HG03520 (cell line): ENCODE results near the gene LOX.
"Not testable (repeated sequence)": the region's sequence is repeated elsewhere in the genome, so short reads cannot be mapped to it uniquely, and the experiment has no call there.

Experiments
- ATAC-seq: cut with Tn5 transposase; IDR thresholded peaks from one replicate; pipeline ENCODE4 v1.9.1; 2021; ENCODE audit warnings: mild to moderate bottlenecking, moderate library complexity; ENCODE audit not compliant: unreplicated experiment

Gene LOX

DNA sequence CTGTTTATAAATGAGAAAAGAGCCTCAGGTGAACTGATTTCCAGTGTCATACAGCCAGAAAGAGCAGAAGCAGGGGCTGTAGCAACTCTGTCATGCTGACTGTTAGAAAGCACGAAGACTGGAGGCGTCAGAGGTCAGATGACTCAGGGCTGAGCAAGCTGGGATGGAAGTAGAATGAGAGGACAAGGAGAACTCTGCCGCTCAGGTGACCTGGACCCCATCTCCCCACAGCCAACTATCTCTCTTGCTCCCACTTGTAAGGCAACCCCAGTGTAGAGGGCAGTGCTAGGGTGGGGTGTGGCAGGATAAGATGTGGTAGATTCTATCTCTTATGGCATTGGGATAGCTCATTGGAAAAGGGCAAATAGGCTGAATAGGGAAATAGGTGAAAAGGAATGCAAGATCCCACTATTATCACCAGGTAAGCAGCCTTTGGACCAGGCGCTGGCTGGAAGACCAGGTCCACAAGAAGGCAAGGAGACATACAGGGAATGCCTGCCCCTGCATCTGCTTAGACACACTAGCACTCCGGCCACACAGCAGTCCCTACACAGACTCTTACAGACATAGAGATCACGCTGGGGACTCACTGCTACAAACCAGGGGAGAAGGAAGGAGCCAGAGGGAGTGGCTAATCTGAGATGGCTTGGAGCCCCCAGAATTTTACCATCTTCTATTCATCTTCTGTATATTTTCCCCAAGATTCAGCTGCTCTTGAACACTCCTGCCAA lies 21.2 kb upstream of the LOX start:
- no peak for ATAC-seq

DNA sequence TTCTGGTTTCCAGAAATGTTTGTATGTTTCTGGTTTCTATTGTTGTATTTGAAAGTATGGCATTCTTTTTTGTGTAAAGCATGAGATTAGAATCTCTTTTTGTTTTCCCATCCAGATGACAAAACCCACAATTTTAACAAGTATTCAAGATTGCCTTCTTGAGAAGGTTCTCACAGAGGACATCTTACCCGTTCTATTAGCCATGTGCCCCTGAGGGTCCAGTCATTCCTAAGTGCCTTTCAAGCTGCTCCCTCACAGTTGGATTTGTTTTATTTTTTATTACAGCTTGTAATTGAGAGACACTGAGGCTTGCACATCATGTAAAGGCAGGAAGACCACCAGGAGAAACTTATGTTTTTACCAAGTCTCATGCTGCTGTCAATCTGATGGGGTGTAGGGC lies 19.3 kb upstream of the LOX start:
- ATAC-seq, result no peak

DNA sequence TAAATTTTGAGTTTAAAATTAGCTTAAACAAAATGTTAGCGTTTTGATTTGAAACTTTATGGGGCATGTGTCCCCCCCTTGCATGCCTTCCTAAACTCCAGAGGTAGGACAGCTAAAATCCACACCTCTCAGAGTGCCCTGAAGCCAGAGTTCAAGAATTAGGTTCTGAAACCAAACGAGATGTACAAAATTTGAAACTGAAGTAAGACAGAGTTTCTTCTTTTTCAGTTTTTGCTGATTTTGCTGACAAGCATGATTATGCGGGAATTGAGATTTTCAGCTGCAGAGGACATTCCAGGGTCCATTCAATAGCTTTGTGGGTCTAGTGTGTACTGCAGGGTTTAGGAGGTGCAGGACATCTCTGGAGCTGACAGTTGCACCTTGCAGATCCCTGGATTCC lies 17.1 kb upstream of the LOX start:
- no peak for ATAC-seq

DNA sequence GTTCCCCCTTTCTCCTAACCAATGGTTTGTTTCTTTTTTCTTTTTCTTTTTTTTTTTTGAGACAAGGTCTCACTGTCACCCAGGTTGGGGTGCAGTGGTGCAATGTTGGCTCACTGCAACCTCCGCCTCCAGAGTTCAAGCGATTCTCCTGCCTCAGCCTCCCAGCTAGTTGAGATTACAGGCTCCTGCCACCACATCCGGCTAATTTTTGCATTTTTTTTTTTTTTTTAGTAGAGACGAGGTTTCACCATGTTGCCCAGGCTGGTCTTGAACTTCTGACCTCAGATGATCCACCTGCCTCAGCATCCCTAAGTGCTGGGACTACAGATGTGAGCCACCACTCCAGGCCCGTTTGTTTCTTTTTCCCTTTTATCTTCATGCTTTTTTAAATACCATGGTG lies 16.2 kb upstream of the LOX start:
- not testable (repeated sequence) for ATAC-seq

DNA sequence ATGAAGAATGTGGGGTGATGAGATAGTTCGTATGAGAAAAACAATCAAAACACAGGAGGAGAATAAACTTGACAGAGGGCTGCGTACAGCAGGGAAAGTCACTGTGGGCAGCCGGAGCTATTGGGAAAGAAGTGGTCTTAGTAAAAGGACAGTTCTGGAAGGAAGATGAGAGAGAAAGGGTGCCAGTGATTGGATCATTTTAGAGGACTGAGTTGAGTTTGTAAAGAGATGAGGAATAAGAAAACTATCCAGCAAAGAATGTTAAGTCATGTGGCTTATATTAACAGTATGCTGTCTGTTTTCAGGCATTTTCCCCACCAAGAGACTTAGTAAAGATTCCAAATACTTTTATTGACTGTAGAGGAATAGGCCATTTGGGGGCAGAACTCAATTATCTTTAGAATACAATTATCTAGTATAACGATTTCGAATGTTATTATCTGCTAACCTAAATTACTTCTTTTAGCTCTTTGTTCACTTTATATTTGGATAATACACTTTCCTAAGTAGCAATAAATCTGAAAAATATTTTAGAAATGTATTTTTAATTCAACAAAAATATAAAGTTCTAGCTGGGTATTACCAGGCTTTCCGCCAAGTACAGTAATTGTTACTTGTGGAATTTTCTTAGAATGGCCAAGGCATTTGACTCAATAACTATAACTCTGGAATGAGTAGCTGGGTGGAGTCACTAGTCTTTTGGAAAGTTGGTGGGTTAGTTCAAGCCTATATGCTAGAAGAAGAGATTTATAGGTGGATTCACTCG lies 15.5 kb upstream of the LOX start:
- no peak for ATAC-seq

DNA sequence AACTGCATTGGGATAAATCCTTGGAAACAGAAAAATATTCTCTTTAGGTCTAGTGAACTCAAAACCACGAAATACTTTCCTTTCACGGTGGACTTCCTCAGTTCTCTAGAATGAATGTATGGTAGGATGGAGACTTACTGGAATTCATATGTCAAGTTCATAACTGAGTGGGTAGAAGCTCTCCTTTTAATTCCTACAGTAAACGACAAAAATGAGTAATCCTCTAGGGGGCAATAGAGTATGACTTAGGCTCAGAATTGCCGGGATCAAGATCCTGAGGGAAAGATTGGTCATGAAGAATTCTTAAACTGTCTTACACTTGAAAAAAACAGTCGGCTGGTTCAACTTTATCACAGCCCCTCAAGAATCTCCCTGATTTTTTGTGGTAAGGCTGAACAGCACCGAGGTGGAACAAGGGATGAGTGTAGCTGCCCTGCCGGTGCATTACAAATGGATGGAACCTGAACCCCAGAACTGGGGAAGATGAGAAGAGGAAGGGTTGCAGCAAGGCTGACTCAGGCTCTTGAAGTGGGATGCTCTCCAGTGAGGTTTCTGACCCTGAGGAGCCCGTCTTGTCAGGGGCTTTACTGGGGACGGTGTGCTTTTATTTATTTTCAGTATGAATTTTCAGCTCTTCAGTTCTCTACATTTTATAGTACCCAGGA lies 14.0 kb upstream of the LOX start:
- ATAC-seq, result no peak

DNA sequence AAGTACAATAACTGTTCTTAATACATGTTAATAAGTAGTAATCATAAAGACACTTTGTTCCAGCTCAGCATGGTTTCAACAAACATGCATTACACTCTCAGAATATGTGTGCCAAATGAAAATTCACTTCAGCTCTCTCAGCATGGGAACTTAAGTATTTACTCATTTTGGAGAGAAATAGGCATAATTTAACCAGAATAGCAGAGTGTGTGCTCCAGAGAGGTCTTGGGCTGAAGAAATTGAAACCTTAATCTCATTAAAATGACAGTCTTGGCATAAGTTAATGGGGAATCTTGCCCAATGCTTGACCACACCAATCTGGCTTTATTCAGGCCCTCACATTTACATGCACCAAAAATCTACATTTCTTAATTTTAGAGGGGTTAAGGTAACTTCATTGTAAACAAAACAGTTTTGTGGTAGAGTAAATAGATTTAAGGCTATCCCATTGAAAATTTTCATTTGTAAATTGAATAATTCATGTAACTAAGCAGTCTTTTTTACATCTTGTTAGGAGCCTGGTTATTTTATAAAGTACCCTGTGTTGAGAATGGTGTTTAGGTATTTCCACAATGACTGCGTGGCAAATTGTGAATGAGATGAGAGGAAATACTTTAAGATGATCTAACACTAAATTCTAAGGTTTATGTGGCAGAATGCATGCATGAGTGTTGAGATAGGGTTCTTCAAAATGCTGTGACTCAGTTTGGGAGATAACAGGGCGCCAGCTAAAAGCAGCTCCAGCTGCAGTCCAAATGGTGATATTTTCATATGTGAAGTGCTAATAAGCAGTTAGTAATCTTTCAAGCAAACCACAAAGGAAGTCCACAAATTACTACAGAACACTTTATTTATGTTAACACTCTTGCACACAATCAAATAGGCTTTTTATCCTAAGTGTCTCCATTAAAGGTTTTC lies 11.3 kb upstream of the LOX start:
- no peak for ATAC-seq

DNA sequence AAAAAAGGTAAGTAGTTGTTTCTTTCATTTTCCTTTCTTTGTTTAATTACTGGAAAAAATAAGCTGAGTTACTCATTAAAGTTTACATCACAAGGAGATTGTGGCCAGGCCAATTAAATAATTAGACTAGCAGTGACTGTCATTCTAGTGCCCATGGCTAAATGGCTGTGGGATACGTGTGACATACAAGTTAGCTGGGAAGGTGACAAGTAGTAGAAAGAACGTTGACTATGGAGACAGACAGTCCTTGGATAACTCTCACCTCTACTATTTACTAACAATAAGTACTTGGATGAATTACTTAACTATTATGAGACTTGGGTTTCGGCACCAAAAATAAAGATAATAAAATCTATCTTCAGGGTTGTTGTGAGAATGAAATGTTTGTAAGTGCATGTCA lies 7.0 kb upstream of the LOX start:
- ATAC-seq, result no peak

DNA sequence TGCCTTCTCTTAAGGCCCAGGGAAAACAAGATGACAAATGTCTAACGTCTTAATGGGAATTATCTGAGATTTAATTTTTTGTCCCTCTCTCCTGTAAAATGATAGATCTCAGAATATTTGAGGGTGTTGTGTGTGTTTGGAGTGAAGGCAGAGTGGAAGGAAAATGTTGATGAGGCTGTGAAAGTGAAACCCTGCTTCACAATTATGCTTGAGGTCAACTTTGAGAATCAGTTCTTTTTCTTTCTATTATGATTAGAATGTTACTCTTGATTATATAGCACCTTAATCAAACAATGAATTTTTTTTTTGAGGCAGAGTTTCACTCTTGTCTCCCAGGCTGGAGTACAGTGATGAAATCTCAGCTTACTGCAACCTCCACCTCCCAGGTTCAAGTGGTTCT lies 5.5 kb upstream of the LOX start:
- ATAC-seq, result no peak

DNA sequence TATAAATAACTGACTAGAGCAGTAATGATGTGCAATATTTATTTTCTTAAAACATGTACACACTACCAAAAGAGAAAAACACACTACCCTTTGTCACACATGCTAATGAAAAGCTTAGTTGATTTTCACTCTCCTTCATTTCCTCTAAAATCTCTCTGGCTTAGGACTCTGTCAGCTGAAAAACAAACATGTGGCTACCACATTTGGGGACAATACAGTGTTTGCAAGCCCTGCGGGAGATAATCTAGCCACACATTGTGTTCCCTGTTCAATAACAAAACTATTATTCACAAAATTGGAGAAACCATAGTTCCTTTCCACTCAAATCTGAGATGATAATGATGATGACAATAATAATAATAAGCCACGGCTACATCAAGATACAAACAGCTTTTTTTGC lies 3.5 kb upstream of the LOX start:
- no peak for ATAC-seq

DNA sequence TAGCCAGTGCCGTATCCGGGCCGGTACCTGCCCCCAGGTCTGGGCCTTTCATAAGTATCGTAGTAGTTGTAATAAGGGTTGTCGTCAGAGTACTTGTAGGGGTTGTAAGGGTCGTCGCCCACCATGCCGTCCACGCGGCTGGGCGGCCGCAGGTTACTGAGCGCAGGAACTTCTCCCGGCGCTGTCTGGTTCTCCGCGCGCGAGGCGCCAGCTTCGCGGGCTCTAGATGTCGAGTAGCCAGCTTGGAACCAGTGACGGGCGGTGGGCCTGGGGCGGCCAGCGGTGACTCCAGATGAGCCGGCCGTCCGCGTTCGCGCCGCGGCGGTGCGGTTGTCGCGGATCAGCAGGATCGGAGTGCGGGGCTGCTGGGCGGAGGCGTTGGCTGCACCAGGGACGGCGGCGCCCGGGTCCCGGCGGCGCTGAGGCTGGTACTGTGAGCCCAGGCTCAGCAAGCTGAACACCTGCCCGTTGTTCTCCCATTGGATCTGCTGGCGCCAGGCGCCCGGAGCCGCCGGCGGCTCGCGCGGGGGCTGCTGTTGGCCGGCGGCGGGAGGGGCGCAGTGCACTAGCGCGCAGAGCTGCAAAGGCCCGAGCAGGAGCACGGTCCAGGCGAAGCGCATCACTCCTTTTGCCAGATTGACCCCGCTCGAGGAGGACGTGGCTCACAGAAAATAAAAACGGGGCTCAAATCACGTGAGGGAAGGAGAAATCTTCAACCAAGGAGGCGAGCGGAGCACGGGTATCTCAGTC lies 518 bp downstream of the LOX start:
- no peak for ATAC-seq

DNA sequence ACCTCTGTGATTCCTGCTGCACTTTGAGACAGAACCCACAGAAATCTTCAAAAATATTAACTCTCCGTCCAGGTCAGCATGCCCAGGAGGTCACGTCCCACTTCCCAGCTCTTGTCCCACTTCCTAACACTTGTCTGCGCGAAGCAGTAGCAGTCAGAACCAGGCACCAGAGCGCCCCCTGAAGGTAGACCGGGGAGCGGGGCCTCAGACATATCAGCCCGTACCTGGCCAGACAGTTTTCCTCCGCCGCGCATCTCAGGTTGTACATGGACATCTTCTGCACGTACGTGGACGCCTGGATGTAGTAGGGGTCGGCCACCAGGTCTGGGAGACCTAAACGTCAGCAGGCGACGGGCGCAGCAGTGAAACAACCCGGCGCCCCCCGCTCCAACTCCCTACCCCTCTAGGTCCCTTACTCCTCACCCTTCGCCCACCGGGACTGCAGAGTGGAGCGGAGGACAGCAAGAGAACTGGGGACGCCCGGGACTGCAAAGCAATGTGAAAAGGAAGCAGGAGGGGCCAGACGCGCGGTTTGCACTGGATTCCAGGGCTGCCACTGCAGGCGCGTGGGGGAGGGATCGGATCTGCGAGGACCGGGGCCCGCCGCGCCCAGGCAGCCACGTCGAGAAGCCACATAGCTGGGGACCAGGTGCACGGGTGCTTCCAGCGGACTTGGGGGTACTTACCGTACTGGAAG lies 1.2 kb downstream of the LOX start:
- ATAC-seq, result no peak

DNA sequence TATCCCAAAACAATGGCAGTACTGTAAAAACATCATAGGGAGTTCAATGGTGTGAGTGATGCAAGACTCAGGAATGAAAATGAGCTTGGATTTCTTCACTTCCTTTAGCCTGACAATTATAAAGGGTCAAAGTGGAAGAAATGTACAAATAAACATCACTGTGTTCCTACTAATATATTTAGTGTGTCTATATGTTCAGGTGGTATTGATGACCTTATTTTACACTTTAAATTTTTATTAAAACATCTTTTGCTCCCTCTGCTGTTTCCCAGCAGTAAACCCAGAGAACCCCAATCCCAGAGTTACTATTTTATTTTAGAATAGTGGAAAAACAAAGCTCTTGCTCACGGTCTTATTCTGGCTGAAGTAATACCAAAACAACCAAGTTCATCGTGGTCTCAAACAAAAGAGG lies 2.0 kb downstream of the LOX start:
- ATAC-seq, result no peak

DNA sequence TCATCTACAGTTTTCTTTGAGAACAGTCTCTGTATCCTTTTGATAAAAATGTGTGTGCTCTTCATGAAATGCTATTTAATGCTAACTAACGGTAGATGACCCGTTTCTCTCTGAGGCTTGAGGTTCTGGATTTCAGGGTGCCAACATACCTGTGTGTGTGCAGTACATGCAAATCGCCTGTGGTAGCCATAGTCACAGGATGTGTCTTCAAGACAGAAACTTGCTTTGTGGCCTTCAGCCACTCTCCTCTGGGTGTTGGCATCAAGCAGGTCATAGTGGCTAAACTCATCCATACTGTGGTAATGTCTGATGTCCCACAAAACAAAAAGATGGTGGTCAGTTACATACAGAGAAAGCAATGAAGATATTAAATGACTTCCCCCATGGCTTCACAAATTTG lies 4.2 kb downstream of the LOX start:
- ATAC-seq, result no peak

DNA sequence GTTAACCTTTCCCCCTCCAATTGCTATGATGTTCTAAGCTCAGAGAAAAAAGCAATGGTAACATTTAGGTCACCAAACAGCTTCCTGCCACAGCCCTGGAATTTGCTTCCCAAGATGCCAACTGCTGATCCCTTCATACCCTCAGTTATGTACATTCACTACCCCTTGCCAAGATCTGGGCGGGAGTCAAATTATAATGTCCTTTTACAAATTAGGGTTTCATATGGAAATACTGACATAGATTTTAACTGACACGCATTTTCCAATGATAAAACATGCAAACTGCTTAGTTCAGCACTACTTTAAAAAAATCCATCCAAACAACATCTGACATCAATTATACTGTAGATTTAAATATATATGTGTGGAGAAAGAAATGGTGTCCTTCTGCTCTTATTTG lies 5.0 kb downstream of the LOX start:
- ATAC-seq, result no peak

DNA sequence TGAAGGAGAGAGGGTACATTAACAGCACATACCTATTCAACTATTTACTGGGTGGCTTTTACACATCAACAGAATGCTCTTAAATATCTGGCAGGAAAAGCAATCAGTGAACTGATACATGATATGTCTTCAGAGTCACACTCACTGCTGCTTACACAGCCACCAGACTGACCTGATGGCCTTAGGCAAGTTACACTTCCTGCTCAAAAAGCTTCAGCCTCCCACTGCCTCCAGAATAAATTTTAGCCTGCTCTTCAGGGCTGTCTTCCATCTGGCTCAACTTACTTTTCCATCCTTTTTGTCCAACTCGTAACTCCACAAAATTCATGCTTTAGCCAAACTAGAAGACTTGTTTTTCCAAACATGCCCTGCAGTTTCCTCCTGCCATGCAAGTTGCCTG lies 10.7 kb downstream of the LOX start:
- no peak for ATAC-seq

DNA sequence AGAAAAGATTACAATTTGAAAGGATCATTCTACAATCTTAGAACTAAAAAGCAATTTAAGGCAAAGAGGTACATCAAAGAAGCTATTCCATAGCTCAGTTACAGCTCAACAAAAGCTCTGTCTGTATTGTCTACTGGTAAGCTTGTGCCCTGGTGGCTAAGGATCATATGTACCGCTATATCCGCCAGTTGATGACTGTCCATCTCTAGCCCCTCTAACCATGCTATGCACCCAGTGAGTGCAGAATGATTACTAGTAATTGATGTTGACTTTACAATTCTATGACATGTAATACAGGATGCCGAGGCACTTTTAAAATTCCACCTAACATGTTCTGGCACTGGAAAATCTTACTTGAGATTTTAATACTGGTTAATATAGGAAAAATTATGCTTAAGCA lies 13.1 kb downstream of the LOX start:
- ATAC-seq, result no peak

DNA sequence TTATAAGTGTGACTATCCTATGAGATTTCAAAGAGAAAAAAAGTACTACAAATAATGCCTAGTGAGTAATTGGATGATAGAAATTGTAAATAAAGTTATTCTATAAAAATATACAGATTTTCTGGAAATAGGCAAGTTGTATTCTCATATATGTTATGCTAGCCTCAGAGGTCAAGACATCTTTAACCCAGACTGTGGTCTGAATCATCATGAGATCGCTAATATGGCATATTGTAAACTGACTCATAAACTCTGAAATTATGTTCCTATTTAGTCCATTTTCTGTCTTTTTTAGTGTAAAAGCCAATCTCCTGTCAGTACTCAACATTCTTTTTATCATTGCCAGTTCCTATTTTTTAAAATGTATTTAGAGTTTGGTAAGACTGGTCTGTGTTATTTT lies 14.2 kb downstream of the LOX start:
- ATAC-seq, result no peak

DNA sequence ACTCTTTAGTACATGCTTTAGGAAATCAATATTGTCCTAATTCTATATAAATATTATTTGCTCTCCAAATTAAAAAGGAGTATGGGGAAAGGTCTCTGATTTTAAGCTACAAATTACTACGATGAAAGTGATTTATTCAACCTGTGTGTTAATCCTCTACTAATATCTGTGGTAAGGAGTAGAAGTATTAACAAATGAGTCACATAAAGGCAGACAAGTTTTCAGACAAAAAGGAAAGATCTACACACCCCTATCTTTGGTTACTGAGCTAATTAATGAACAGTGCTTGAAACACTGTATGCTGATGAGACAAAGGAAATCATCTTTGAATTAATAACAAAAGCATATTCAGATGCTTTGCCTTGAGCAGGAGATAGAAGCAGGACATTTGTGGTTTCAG lies 15.9 kb downstream of the LOX start:
- no peak for ATAC-seq

DNA sequence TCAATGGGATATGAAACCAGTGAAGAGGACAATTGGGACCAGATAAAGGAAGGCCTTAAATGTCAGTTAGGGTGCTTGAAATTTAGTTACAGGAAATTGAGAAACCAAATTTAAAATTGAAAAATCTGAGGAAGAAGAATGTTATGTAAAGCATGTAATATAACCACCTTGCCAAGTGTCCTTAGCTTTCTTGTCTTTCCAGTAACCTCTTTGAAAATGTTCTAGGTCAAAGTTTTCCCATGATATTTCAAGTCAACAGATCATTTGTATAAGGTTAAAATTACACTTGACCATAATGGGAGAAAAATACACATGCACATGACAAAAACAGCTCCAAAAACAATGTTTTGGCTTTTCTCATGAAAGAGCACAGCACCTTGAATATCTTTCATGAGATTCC lies 21.1 kb downstream of the LOX start:
- ATAC-seq, result no peak
